ENCODE results near the gene KBTBD12.

The KBTBD12 gene

GRCh38 chr3:127990051-127990450, 75.0 kb downstream of the KBTBD12 start:
- CTCF ChIA-PET = no interaction called here
- POLR2A ChIA-PET = interaction anchor here (0.7 kb wide), 1 partner anchor 15 kb away, joined by 3 read pairs; no protein-coding TSS in a partner anchor
- TF ChIP-seq SUZ12 (IDR thresholded peaks at IDR 0.05) = no peak
- TF ChIP-seq ZNF384 (IDR thresholded peaks at IDR 0.05) = no peak
- no peak for TF ChIP-seq SP1 (IDR thresholded peaks at IDR 0.05)
- no peak for TF ChIP-seq TARDBP (IDR thresholded peaks at IDR 0.05)
- TF ChIP-seq CTBP1 (IDR thresholded peaks at IDR 0.05; ENCODE audit: borderline replicate concordance) = no peak
- no peak for TF ChIP-seq BHLHE40 (IDR thresholded peaks at IDR 0.05; ENCODE audit: borderline replicate concordance)
- no peak for TF ChIP-seq FOXK2 (IDR thresholded peaks at IDR 0.05)
- TF ChIP-seq NFRKB (IDR thresholded peaks at IDR 0.05) = no peak
- TF ChIP-seq FOXM1 (IDR thresholded peaks at IDR 0.05; ENCODE audit: borderline replicate concordance) = no peak
- no peak for TF ChIP-seq LEF1 (IDR thresholded peaks at IDR 0.05; ENCODE audit: borderline replicate concordance)
- TF ChIP-seq HDGF (IDR thresholded peaks at IDR 0.05; ENCODE audit: borderline replicate concordance) = no peak
- no peak for TF ChIP-seq PKNOX1 (IDR thresholded peaks at IDR 0.05)
- TF ChIP-seq ARNT (IDR thresholded peaks at IDR 0.05) = no peak
- TF ChIP-seq ELF4 (IDR thresholded peaks at IDR 0.05) = no peak
- TF ChIP-seq L3MBTL2 (conservative IDR thresholded peaks at IDR 0.05) = no peak
- TF ChIP-seq FOXA1 (IDR thresholded peaks at IDR 0.05) = no peak
- no peak for DNase-seq (ENCODE audit: extremely low spot score)

- no peak for DNase-seq (ENCODE audit: extremely low spot score)
- ChIA-PET POLR2A (no interaction called here), CTCF (no interaction called here)
- no peak for TF ChIP-seq PKNOX1 (IDR thresholded peaks at IDR 0.05)
- TF ChIP-seq FOXM1 (IDR thresholded peaks at IDR 0.05; ENCODE audit: borderline replicate concordance) = no peak
- no peak for TF ChIP-seq ARNT (IDR thresholded peaks at IDR 0.05)
- no peak for TF ChIP-seq ELF4 (IDR thresholded peaks at IDR 0.05)
- TF ChIP-seq ZNF384 (IDR thresholded peaks at IDR 0.05) = no peak
- no peak for TF ChIP-seq FOXA1 (IDR thresholded peaks at IDR 0.05)
- TF ChIP-seq HDGF (IDR thresholded peaks at IDR 0.05; ENCODE audit: borderline replicate concordance) = no peak
- TF ChIP-seq SUZ12 (IDR thresholded peaks at IDR 0.05) = no peak
- no peak for TF ChIP-seq TARDBP (IDR thresholded peaks at IDR 0.05)
- no peak for TF ChIP-seq FOXK2 (IDR thresholded peaks at IDR 0.05)
- TF ChIP-seq NFRKB (IDR thresholded peaks at IDR 0.05) = no peak
- no peak for TF ChIP-seq L3MBTL2 (conservative IDR thresholded peaks at IDR 0.05)
These were observed 75.4 kb downstream of the KBTBD12 start for GRCh38 chr3:127990461-127990860.

GRCh38 chr3:127991251-127991650, 76.2 kb downstream of the KBTBD12 start:
- POLR2A ChIA-PET = no interaction called here
- TF ChIP-seq FOXA1 (IDR thresholded peaks at IDR 0.05) (no peak), ELF4 (IDR thresholded peaks at IDR 0.05) (no peak), ARNT (IDR thresholded peaks at IDR 0.05) (no peak), HDGF (IDR thresholded peaks at IDR 0.05; ENCODE audit: borderline replicate concordance) (no peak)
- DNase-seq (ENCODE audit: extremely low spot score) = no peak
- CTCF ChIA-PET = no interaction called here

- DNase-seq (ENCODE audit: extremely low spot score) = no peak
- ChIA-PET POLR2A (no interaction called here), CTCF (no interaction called here)
- no peak for TF ChIP-seq SUZ12 (IDR thresholded peaks at IDR 0.05)
- no peak for TF ChIP-seq ARNT (IDR thresholded peaks at IDR 0.05)
- TF ChIP-seq PKNOX1 (IDR thresholded peaks at IDR 0.05) = no peak
- no peak for TF ChIP-seq BHLHE40 (IDR thresholded peaks at IDR 0.05; ENCODE audit: borderline replicate concordance)
- no peak for TF ChIP-seq SP1 (IDR thresholded peaks at IDR 0.05)
- TF ChIP-seq ZNF384 (IDR thresholded peaks at IDR 0.05) = no peak
- no peak for TF ChIP-seq FOXK2 (IDR thresholded peaks at IDR 0.05)
- TF ChIP-seq L3MBTL2 (conservative IDR thresholded peaks at IDR 0.05) = no peak
- TF ChIP-seq ELF4 (IDR thresholded peaks at IDR 0.05) = no peak
- no peak for TF ChIP-seq CTBP1 (IDR thresholded peaks at IDR 0.05; ENCODE audit: borderline replicate concordance)
- TF ChIP-seq NFRKB (IDR thresholded peaks at IDR 0.05) = no peak
- no peak for TF ChIP-seq HDGF (IDR thresholded peaks at IDR 0.05; ENCODE audit: borderline replicate concordance)
These were observed 76.6 kb downstream of the KBTBD12 start for GRCh38 chr3:127991681-127992080.

GRCh38 chr3:127992127-127992526, 77.1 kb downstream of the KBTBD12 start:
- DNase-seq (ENCODE audit: extremely low spot score) = no peak
- TF ChIP-seq ELF4 (IDR thresholded peaks at IDR 0.05) = no peak
- no peak for TF ChIP-seq ARNT (IDR thresholded peaks at IDR 0.05)
- TF ChIP-seq L3MBTL2 (conservative IDR thresholded peaks at IDR 0.05) = no peak
- TF ChIP-seq LEF1 (IDR thresholded peaks at IDR 0.05; ENCODE audit: borderline replicate concordance) = no peak
- TF ChIP-seq TARDBP (IDR thresholded peaks at IDR 0.05) = no peak
- TF ChIP-seq CTBP1 (IDR thresholded peaks at IDR 0.05; ENCODE audit: borderline replicate concordance) = no peak
- TF ChIP-seq FOXM1 (IDR thresholded peaks at IDR 0.05; ENCODE audit: borderline replicate concordance) = no peak
- TF ChIP-seq SUZ12 (IDR thresholded peaks at IDR 0.05) = no peak
- no peak for TF ChIP-seq HDGF (IDR thresholded peaks at IDR 0.05; ENCODE audit: borderline replicate concordance)
- TF ChIP-seq PKNOX1 (IDR thresholded peaks at IDR 0.05) = no peak
- TF ChIP-seq FOXK2 (IDR thresholded peaks at IDR 0.05) = no peak
- TF ChIP-seq BHLHE40 (IDR thresholded peaks at IDR 0.05; ENCODE audit: borderline replicate concordance) = no peak
- TF ChIP-seq ZNF384 (IDR thresholded peaks at IDR 0.05) = no peak
- TF ChIP-seq FOXA1 (IDR thresholded peaks at IDR 0.05) = no peak
- TF ChIP-seq NFRKB (IDR thresholded peaks at IDR 0.05) = no peak
- TF ChIP-seq SP1 (IDR thresholded peaks at IDR 0.05) = no peak
- ChIA-PET CTCF (no interaction called here), POLR2A (no interaction called here)

- no peak for TF ChIP-seq LEF1 (IDR thresholded peaks at IDR 0.05; ENCODE audit: borderline replicate concordance)
- no peak for TF ChIP-seq CTBP1 (IDR thresholded peaks at IDR 0.05; ENCODE audit: borderline replicate concordance)
- no peak for TF ChIP-seq HDGF (IDR thresholded peaks at IDR 0.05; ENCODE audit: borderline replicate concordance)
- TF ChIP-seq ARNT (IDR thresholded peaks at IDR 0.05) = no peak
- no peak for TF ChIP-seq L3MBTL2 (conservative IDR thresholded peaks at IDR 0.05)
- TF ChIP-seq SP1 (IDR thresholded peaks at IDR 0.05) = no peak
- no peak for TF ChIP-seq ZNF384 (IDR thresholded peaks at IDR 0.05)
- no peak for TF ChIP-seq TARDBP (IDR thresholded peaks at IDR 0.05)
- no peak for TF ChIP-seq NFRKB (IDR thresholded peaks at IDR 0.05)
- TF ChIP-seq ELF4 (IDR thresholded peaks at IDR 0.05) = no peak
- no peak for TF ChIP-seq BHLHE40 (IDR thresholded peaks at IDR 0.05; ENCODE audit: borderline replicate concordance)
- no peak for TF ChIP-seq FOXA1 (IDR thresholded peaks at IDR 0.05)
- no peak for TF ChIP-seq FOXM1 (IDR thresholded peaks at IDR 0.05; ENCODE audit: borderline replicate concordance)
- TF ChIP-seq PKNOX1 (IDR thresholded peaks at IDR 0.05) = no peak
- TF ChIP-seq FOXK2 (IDR thresholded peaks at IDR 0.05) = no peak
- TF ChIP-seq SUZ12 (IDR thresholded peaks at IDR 0.05) = no peak
- POLR2A ChIA-PET = no interaction called here
- CTCF ChIA-PET = interaction anchor here (0.6 kb wide), 1 partner anchor 131 kb away, joined by 4 read pairs; no protein-coding TSS in a partner anchor
- DNase-seq (ENCODE audit: extremely low spot score) = no peak
These were observed 79.0 kb downstream of the KBTBD12 start for GRCh38 chr3:127994011-127994410.
